ENCODE data around the gene MTPN. TPM values are rescaled to one million over a fixed set of nuclear protein-coding genes. Genes with fewer than 3 reads are reported as not detected.
A peak's percentile ranks its signal among the peaks of the same experiment; 100 is the strongest.

Gene MTPN
- total RNA-seq, 2 donors from 2014 or later: 82.1 to 113 TPM

GRCh38 chr7:135991906-135992305, 14.7 kb upstream of the MTPN start:
- no peak for DNase-seq
- intact Hi-C loops (cut with DNase I): no loop called here
- no peak for ATAC-seq

DNA sequence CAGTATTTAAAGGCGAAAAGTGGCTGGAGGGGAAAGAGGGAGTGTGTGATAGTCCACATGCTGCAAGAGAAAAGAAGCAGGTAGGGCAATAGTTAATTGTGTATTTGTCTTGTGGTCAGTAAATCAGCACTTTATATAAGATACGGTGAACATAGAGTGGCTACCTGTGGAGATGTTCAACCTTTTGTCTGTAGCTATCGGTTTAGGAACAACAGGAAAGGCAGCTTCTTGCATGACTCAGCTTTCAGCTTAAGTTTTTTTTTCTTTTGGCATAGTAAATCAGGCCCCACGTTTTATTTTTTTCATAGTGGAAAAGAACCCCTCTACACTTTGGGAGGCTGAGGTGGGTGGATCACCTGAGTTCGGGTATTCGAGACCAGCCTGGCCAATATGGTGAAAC, 14.2 kb upstream of the MTPN start:
- ATAC-seq: no peak
- intact Hi-C loops (cut with DNase I): no loop called here
- no peak for DNase-seq

DNA sequence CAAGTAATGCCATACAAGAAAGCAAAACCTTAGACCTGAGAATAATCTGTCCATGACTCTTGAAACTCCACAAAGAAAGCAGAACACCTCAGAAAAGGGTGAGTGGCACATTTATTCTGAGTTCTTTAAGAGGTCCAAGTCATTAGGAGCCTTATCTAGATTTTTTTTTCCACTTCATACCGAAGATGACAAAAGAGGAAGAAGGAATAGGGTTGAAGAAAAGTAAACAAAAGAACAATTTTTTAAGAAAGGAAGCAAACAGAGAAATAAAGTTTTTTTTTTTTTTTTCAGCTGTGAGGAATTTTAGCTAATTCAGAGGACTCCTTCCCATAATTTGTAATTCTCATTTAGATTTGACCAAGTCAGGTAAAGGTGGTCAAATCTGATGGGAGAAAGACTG, 13.1 kb upstream of the MTPN start:
- intact Hi-C loops (cut with DNase I): no loop called here
- DNase-seq: no peak
- no peak for ATAC-seq

GRCh38 chr7:135981958-135982646, 4.9 kb upstream of the MTPN start:
- intact Hi-C loops (cut with DNase I): no loop called here
- DNase-seq: no peak
- ATAC-seq: no peak

DNA sequence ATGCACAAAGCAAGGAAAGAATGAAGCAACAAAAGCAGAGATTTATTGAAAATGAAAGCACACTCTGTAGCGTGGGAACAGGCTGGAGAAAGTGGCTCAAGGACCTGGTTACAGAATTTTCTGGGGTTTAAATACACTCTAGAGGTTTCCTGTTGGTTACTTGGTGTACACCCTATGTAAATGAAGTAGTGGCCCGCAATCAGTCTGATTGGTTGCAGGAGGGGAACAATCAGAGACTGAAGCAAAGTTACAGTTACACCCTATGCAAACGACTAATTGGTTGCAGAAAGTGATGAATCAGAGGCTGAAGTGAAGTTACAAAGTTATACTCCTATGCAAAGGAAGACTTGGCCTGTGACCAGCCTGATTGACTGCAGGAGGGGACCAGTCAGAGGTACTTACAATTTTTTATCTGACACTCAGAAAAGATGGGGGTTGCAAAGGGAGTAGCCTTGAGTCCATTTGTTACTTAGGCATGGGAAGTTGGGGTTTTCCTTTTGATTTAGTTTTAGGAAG, 3.6 kb upstream of the MTPN start:
- intact Hi-C loops (cut with DNase I): no loop called here
- DNase-seq (no peak), ATAC-seq (no peak)

- intact Hi-C loops (cut with DNase I): no loop called here
- DNase-seq (no peak), ATAC-seq (peak in 1 of 2 donors; percentile 8)
Observed at GRCh38 chr7:135980012-135980551, 2.9 kb upstream of the MTPN start.

- intact Hi-C loops (cut with DNase I): no loop called here
- DNase-seq (no peak), ATAC-seq (no peak)
Observed at GRCh38 chr7:135979471-135980011, 2.4 kb upstream of the MTPN start.

- no peak for ATAC-seq
- intact Hi-C loops (cut with DNase I): no loop called here
- DNase-seq: no peak
Observed at GRCh38 chr7:135978624-135979023, 1.5 kb upstream of the MTPN start.

DNA sequence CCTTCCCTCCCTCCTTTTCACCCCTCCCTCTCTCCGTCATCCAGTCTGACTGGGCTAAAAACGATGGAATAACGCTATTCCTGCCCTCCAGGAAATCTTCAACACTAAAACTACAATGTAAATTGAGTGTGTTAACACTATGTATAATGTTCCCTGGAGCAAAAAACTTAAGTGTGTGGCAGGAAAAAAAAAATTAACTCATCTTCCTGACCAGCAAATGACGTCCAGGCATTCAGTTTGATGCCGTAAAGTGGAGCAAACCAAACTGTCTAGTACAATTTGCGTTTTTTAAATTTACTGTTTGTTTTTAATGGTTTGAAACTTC, 545 bp upstream of the MTPN start:
- DNase-seq (no peak), ATAC-seq (no peak)
- intact Hi-C loops (cut with DNase I): no loop called here

GRCh38 chr7:135976312-135977006, 700 bp downstream of the MTPN start:
- ATAC-seq (peak in 1 of 2 donors; percentile 21), DNase-seq (no peak)
- intact Hi-C loops (cut with DNase I): no loop called here

- ATAC-seq (no peak), DNase-seq (no peak)
- intact Hi-C loops (cut with DNase I): no loop called here
Observed at GRCh38 chr7:135975166-135975565, 2.0 kb downstream of the MTPN start.

DNA sequence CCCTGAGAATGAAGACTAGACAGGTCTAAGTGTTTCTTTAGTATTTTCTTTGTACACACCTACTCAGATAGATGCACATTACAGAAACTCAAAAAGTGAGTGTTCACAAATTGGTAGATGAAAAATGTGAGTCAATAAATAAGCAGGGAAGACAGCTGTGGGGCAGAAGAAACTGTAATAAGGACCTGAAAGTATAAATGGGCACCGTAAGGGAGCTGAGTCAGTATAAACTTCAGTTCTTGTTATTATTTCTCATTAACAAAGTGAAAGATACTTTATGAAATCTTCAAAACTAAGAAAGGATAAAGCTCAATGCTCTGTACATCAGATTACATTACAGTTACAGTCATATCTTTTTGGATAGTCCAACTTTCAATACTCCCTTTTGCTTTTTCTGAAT, 2.5 kb downstream of the MTPN start:
- DNase-seq (no peak), ATAC-seq (no peak)
- intact Hi-C loops (cut with DNase I): no loop called here

GRCh38 chr7:135971366-135971725, 5.8 kb downstream of the MTPN start:
- ATAC-seq (no peak), DNase-seq (no peak)
- intact Hi-C loops (cut with DNase I): no loop called here

- intact Hi-C loops (cut with DNase I): no loop called here
- DNase-seq (no peak), ATAC-seq (no peak)
Observed at GRCh38 chr7:135970682-135971365, 6.3 kb downstream of the MTPN start.

- no peak for DNase-seq
- no peak for ATAC-seq
- intact Hi-C loops (cut with DNase I): no loop called here
Observed at GRCh38 chr7:135970045-135970444, 7.1 kb downstream of the MTPN start.

DNA sequence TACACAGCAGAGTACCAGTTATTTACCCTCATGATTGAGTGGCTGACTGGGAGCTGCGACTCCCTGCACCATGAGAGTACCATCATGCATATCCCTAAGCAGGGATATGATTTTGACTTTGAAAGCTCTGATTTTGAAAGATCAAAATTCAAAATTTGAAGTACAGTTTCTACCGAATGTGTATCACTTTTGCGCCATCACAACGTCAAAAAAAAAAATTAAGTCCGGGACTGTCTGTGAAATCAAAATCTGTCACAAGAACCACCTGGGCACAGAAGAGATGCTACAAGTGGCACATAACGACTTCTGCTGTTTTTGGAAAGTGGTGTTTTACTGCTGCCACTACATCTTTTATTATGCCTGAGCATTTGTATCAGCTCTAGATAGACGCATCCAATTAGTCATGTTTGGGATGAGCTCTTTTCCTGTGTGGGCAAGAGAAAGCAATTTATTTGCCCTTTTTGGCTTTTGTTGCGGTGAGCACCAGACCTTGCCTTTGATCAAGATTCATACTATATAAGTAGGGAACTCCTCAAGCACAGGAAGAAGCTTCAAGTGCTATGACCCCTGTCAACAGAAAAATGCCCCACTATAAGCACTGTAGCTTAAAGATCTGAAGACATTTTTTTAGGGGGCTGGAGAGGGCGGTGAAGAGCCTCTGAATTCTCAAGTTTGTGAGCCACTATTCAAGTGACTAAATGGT, 10.7 kb downstream of the MTPN start:
- intact Hi-C loops (cut with DNase I): no loop called here
- no peak for ATAC-seq
- DNase-seq: no peak

GRCh38 chr7:135965602-135966001, 11.6 kb downstream of the MTPN start:
- DNase-seq (no peak), ATAC-seq (no peak)
- intact Hi-C loops (cut with DNase I): no loop called here

DNA sequence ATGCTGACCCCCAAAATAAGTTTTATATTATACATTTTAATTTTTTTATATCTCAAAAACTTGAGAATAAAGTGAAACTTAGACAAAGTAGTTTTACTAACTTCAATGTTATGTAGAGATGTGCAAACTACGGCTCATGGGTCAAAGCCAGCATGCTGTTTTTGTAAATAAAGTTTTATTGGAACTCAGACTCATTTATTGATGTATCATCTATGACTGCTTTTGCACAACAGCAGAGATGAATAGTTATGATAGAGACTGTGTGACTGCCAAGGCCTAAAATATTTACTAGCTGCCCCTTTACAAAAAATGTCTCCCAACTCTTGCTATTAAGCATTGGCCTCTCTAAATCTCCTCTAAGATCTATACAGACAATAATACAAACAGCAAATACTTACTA, 12.4 kb downstream of the MTPN start:
- ATAC-seq (no peak), DNase-seq (no peak)
- intact Hi-C loops (cut with DNase I): no loop called here

DNA sequence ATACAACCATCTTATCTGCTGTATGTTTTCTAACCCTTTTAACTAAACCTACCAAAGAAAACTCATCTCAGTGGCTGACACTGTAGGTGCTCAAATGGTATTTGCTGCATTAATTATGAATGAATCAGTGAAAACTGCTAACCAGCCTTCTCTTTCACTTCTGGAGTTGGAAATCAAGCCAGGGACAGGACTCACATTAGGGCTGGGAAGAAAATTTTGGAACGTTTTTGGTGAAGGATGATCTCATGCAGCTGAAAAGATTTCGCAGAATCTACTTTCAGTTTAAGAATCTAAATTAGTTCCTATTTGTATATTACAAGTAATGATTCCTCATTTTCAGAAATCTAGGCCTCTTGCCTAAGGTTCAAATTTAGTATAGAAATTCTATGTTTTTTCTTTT, 12.9 kb downstream of the MTPN start:
- DNase-seq: no peak
- intact Hi-C loops (cut with DNase I): no loop called here
- peak in 1 of 2 donors; percentile 66 for ATAC-seq

GRCh38 chr7:135962802-135963201, 14.4 kb downstream of the MTPN start:
- ATAC-seq (no peak), DNase-seq (no peak)
- intact Hi-C loops (cut with DNase I): no loop called here
